HEK293 (cell line): Measurements from ENCODE around the gene C19orf25.

Experiments
- GFI1B ChIP-seq: fragments of 450-650 bp; formaldehyde crosslinking; IDR thresholded peaks from 2 replicates; pipeline ENCODE4 v1.5.1; 2016; ENCODE audit warnings: missing biosample characterization, missing genetic modification characterization
- GLI2 ChIP-seq: fragments of 450-650 bp; formaldehyde crosslinking; IDR thresholded peaks from 2 replicates; pipeline ENCODE4; 2017; ENCODE audit warnings: missing biosample characterization, missing genetic modification characterization, low read depth, borderline replicate concordance
- GLIS1 ChIP-seq: fragments of 450-650 bp; formaldehyde crosslinking; IDR thresholded peaks from 2 replicates; pipeline ENCODE4 v1.5.1; 2016; ENCODE audit warnings: missing biosample characterization, missing genetic modification characterization
- HOXD13 ChIP-seq: sonication (generic); formaldehyde crosslinking; IDR thresholded peaks from 2 replicates; pipeline ENCODE4 v1.8.0; 2022; ENCODE audit warnings: missing genetic modification reagents, borderline replicate concordance
- PRDM1 ChIP-seq: fragments of 450-650 bp; formaldehyde crosslinking; IDR thresholded peaks from 2 replicates; pipeline ENCODE4; 2016; ENCODE audit warnings: missing biosample characterization, missing genetic modification characterization
- SP2 ChIP-seq: fragments of 450-650 bp; formaldehyde crosslinking; IDR thresholded peaks from 2 replicates; pipeline ENCODE4 v1.5.1; 2016; ENCODE audit warnings: missing biosample characterization, missing genetic modification characterization
- YY1 ChIP-seq: fragments of 450-650 bp; formaldehyde crosslinking; IDR thresholded peaks from 2 replicates; pipeline ENCODE4 v1.5.1; 2018; ENCODE audit warnings: missing biosample characterization, missing genetic modification characterization
- ZBTB48 ChIP-seq: fragments of 450-650 bp; formaldehyde crosslinking; IDR thresholded peaks from 2 replicates; pipeline ENCODE4 v1.5.1; 2016; ENCODE audit warnings: missing biosample characterization, missing genetic modification characterization
- ZEB2 ChIP-seq: fragments of 450-650 bp; formaldehyde crosslinking; IDR thresholded peaks from 2 replicates; pipeline ENCODE4 v1.5.1; 2016; ENCODE audit warnings: missing biosample characterization, missing genetic modification characterization
- ZIC2 ChIP-seq: fragments of 450-650 bp; formaldehyde crosslinking; IDR thresholded peaks from 2 replicates; pipeline ENCODE4 v1.5.1; 2016; ENCODE audit warnings: missing biosample characterization, missing genetic modification characterization
- ZNF112 ChIP-seq: fragments of 450-650 bp; formaldehyde crosslinking; IDR thresholded peaks from 2 replicates; pipeline ENCODE4 v1.5.0; 2017; ENCODE audit warnings: missing biosample characterization, missing genetic modification characterization
- ZNF366 ChIP-seq: fragments of 450-650 bp; formaldehyde crosslinking; conservative IDR thresholded peaks from 2 replicates; pipeline ENCODE4 v1.5.1; 2016; ENCODE audit warnings: missing biosample characterization, missing genetic modification characterization
- ZNF394 ChIP-seq: fragments of 450-650 bp; formaldehyde crosslinking; IDR thresholded peaks from 2 replicates; pipeline ENCODE4 v1.5.1; 2016; ENCODE audit warnings: missing biosample characterization, missing genetic modification characterization, mild to moderate bottlenecking, moderate library complexity, borderline replicate concordance
- ZNF610 ChIP-seq: fragments of 450-650 bp; formaldehyde crosslinking; IDR thresholded peaks from 2 replicates; pipeline ENCODE4 v1.5.1; 2016; ENCODE audit warnings: missing biosample characterization, missing genetic modification characterization, borderline replicate concordance
- ZNF670 ChIP-seq: fragments of 450-650 bp; formaldehyde crosslinking; IDR thresholded peaks from 2 replicates; pipeline ENCODE4 v1.5.1; 2016; ENCODE audit warnings: missing biosample characterization, missing genetic modification characterization, low read depth
- ZNF747 ChIP-seq: fragments of 450-650 bp; formaldehyde crosslinking; IDR thresholded peaks from 2 replicates; pipeline ENCODE4 v1.5.1; 2016; ENCODE audit warnings: missing biosample characterization, missing genetic modification characterization
- ZNF837 ChIP-seq: fragments of 450-650 bp; formaldehyde crosslinking; IDR thresholded peaks from 2 replicates; pipeline ENCODE4 v1.5.1; 2016; ENCODE audit warnings: missing biosample characterization, missing genetic modification characterization
- ZSCAN30 ChIP-seq: fragments of 450-650 bp; IDR thresholded peaks from 2 replicates; pipeline ENCODE4 v1.5.1; 2018; ENCODE audit warnings: missing biosample characterization, mild to moderate bottlenecking, missing genetic modification characterization, moderate library complexity
- ZXDB ChIP-seq: fragments of 450-650 bp; formaldehyde crosslinking; IDR thresholded peaks from 2 replicates; pipeline ENCODE4 v1.5.1; 2016; ENCODE audit warnings: missing biosample characterization, missing genetic modification characterization
- TF ChIP-seq, protein P1 (sequence below): fragments of 450-650 bp; formaldehyde crosslinking; IDR thresholded peaks from 2 replicates; pipeline ENCODE4 v1.5.1; 2017; ENCODE audit warnings: missing biosample characterization, missing genetic modification characterization
- TF ChIP-seq, protein P2 (sequence below): fragments of 450-650 bp; formaldehyde crosslinking; IDR thresholded peaks from 2 replicates; pipeline ENCODE4 v1.5.1; 2016; ENCODE audit warnings: missing biosample characterization, missing genetic modification characterization, low read depth
- TF ChIP-seq, protein P3 (sequence below): fragments of 450-650 bp; formaldehyde crosslinking; IDR thresholded peaks from 2 replicates; pipeline ENCODE4 v1.5.1; 2016; ENCODE audit warnings: missing biosample characterization, missing genetic modification characterization
- TF ChIP-seq, protein P4 (sequence below): fragments of 450-650 bp; formaldehyde crosslinking; IDR thresholded peaks from 2 replicates; pipeline ENCODE4 v1.5.1; 2016; ENCODE audit warnings: missing biosample characterization, missing genetic modification characterization
- TF ChIP-seq, protein P5 (sequence below): fragments of 450-650 bp; formaldehyde crosslinking; IDR thresholded peaks from 2 replicates; pipeline ENCODE4 v1.5.1; 2017; ENCODE audit warnings: missing biosample characterization, missing genetic modification characterization
- TF ChIP-seq, protein P6 (sequence below): fragments of 450-650 bp; IDR thresholded peaks from 2 replicates; pipeline ENCODE4 v1.5.1; 2018; ENCODE audit warnings: missing biosample characterization, missing genetic modification characterization

C19orf25 gene

DNA sequence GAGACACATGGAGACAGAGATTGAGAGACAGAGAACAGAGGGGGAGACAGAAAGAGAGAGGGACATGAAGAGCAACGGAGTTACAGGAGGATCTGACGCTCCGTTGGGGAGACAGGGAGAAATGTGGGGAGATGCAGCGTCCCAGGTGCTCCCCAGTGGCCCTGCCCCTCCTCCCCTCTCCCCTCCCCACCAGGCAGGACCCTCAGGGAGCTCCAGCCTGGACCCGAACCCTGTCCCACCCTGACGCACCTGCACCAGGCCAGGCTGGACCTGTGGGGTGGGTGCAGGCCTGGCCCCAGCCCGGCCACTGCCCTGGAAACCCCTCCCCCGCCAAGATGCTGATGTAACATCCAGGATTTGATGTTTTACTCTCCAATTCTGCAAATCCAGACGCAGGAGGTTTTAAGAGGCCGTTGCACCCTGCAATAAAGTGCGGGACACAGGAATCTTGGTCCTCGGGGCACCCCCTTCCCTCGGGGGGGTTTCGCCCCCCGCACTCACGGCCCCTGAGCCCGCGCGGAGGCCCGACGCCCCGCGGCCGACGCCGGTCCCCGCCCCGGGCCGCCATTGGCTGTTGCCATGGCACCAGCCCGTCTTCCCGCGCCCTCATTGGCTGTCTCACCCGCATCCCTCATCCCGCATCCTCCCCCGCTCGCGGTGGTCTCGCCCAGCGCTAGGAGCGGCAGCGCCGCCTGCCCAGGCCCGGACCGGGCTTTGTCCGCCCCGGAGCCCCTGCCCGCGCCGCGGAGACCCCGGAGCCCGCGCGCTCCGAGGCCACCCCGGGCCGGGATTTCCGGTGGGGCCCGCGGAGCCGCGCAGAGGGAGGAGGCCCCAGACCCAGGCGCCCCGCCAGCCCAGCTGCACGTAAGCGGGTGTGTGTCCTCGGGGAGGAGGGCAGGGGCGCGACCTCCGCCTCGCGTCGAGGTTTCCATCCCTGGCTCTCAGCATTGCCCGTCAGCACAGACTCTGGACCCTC lies 29.3 kb downstream of the C19orf25 start, which contains the start of gene APC2 (continued):
- TF ChIP-seq, protein P1, sequence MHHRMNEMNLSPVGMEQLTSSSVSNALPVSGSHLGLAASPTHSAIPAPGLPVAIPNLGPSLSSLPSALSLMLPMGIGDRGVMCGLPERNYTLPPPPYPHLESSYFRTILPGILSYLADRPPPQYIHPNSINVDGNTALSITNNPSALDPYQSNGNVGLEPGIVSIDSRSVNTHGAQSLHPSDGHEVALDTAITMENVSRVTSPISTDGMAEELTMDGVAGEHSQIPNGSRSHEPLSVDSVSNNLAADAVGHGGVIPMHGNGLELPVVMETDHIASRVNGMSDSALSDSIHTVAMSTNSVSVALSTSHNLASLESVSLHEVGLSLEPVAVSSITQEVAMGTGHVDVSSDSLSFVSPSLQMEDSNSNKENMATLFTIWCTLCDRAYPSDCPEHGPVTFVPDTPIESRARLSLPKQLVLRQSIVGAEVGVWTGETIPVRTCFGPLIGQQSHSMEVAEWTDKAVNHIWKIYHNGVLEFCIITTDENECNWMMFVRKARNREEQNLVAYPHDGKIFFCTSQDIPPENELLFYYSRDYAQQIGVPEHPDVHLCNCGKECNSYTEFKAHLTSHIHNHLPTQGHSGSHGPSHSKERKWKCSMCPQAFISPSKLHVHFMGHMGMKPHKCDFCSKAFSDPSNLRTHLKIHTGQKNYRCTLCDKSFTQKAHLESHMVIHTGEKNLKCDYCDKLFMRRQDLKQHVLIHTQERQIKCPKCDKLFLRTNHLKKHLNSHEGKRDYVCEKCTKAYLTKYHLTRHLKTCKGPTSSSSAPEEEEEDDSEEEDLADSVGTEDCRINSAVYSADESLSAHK (tag by site-specific recombination), result no peak
- TF ChIP-seq ZNF366 (tag by site-specific recombination) (no peak), ZIC2 (tag by site-specific recombination) (0 out of 2 replicates have a peak, but pooled peaks have one; percentile 9), ZNF112 (no peak), ZNF747 (tag by site-specific recombination) (no peak), ZNF670 (no peak), HOXD13 (CRISPR knock-in tag) (no peak), GLIS1 (tag by site-specific recombination) (peak; percentile 65), YY1 (tag by site-specific recombination) (no peak), ZSCAN30 (tag by site-specific recombination) (no peak), GLI2 (tag by site-specific recombination) (no peak), ZBTB48 (0 out of 2 replicates have a peak, but pooled peaks have one; percentile 26), ZNF837 (no peak), ZNF610 (tag by site-specific recombination) (no peak), SP2 (tag by site-specific recombination) (peak; percentile 74), ZNF394 (tag by site-specific recombination) (peak; percentile 36; the same call in 1 of the 2 replicates), ZEB2 (tag by site-specific recombination) (0 out of 2 replicates have a peak, but pooled peaks have one; percentile 39), ZXDB (tag by site-specific recombination) (no peak), PRDM1 (tag by site-specific recombination) (no peak), GFI1B (tag by site-specific recombination) (no peak)
- TF ChIP-seq, protein P2, sequence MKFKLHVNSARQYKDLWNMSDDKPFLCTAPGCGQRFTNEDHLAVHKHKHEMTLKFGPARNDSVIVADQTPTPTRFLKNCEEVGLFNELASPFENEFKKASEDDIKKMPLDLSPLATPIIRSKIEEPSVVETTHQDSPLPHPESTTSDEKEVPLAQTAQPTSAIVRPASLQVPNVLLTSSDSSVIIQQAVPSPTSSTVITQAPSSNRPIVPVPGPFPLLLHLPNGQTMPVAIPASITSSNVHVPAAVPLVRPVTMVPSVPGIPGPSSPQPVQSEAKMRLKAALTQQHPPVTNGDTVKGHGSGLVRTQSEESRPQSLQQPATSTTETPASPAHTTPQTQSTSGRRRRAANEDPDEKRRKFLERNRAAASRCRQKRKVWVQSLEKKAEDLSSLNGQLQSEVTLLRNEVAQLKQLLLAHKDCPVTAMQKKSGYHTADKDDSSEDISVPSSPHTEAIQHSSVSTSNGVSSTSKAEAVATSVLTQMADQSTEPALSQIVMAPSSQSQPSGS (tag by site-specific recombination), result no peak
- TF ChIP-seq, protein P3, sequence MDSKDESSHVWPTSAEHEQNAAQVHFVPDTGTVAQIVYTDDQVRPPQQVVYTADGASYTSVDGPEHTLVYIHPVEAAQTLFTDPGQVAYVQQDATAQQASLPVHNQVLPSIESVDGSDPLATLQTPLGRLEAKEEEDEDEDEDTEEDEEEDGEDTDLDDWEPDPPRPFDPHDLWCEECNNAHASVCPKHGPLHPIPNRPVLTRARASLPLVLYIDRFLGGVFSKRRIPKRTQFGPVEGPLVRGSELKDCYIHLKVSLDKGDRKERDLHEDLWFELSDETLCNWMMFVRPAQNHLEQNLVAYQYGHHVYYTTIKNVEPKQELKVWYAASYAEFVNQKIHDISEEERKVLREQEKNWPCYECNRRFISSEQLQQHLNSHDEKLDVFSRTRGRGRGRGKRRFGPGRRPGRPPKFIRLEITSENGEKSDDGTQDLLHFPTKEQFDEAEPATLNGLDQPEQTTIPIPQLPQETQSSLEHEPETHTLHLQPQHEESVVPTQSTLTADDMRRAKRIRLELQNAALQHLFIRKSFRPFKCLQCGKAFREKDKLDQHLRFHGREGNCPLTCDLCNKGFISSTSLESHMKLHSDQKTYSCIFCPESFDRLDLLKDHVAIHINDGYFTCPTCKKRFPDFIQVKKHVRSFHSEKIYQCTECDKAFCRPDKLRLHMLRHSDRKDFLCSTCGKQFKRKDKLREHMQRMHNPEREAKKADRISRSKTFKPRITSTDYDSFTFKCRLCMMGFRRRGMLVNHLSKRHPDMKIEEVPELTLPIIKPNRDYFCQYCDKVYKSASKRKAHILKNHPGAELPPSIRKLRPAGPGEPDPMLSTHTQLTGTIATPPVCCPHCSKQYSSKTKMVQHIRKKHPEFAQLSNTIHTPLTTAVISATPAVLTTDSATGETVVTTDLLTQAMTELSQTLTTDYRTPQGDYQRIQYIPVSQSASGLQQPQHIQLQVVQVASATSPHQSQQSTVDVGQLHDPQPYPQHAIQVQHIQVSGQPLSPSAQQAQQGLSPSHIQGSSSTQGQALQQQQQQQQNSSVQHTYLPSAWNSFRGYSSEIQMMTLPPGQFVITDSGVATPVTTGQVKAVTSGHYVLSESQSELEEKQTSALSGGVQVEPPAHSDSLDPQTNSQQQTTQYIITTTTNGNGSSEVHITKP (tag by site-specific recombination), result peak; percentile 88
- TF ChIP-seq, protein P4, sequence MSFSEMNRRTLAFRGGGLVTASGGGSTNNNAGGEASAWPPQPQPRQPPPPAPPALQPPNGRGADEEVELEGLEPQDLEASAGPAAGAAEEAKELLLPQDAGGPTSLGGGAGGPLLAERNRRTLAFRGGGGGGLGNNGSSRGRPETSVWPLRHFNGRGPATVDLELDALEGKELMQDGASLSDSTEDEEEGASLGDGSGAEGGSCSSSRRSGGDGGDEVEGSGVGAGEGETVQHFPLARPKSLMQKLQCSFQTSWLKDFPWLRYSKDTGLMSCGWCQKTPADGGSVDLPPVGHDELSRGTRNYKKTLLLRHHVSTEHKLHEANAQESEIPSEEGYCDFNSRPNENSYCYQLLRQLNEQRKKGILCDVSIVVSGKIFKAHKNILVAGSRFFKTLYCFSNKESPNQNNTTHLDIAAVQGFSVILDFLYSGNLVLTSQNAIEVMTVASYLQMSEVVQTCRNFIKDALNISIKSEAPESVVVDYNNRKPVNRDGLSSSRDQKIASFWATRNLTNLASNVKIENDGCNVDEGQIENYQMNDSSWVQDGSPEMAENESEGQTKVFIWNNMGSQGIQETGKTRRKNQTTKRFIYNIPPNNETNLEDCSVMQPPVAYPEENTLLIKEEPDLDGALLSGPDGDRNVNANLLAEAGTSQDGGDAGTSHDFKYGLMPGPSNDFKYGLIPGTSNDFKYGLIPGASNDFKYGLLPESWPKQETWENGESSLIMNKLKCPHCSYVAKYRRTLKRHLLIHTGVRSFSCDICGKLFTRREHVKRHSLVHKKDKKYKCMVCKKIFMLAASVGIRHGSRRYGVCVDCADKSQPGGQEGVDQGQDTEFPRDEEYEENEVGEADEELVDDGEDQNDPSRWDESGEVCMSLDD (tag by site-specific recombination), result peak; percentile 57; the same call in 1 of the 2 replicates
- TF ChIP-seq, protein P5, sequence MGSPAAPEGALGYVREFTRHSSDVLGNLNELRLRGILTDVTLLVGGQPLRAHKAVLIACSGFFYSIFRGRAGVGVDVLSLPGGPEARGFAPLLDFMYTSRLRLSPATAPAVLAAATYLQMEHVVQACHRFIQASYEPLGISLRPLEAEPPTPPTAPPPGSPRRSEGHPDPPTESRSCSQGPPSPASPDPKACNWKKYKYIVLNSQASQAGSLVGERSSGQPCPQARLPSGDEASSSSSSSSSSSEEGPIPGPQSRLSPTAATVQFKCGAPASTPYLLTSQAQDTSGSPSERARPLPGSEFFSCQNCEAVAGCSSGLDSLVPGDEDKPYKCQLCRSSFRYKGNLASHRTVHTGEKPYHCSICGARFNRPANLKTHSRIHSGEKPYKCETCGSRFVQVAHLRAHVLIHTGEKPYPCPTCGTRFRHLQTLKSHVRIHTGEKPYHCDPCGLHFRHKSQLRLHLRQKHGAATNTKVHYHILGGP (tag by site-specific recombination), result no peak
- TF ChIP-seq, protein P6, sequence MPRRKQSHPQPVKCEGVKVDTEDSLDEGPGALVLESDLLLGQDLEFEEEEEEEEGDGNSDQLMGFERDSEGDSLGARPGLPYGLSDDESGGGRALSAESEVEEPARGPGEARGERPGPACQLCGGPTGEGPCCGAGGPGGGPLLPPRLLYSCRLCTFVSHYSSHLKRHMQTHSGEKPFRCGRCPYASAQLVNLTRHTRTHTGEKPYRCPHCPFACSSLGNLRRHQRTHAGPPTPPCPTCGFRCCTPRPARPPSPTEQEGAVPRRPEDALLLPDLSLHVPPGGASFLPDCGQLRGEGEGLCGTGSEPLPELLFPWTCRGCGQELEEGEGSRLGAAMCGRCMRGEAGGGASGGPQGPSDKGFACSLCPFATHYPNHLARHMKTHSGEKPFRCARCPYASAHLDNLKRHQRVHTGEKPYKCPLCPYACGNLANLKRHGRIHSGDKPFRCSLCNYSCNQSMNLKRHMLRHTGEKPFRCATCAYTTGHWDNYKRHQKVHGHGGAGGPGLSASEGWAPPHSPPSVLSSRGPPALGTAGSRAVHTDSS (tag by site-specific recombination), result 0 out of 2 replicates have a peak, but pooled peaks have one; percentile 17
